Smooth muscle cell (in vitro differentiated cells): ENCODE measurements around the gene CD80. TPM values are rescaled to one million over a fixed set of nuclear protein-coding genes. Genes with fewer than 3 reads are reported as not detected.

Source experiments
- DNase-seq: peaks from one replicate; lab custom pipeline; 2025; ENCODE audit not compliant: unreplicated experiment; lab: John Stamatoyannopoulos, UW
- H2AFZ ChIP-seq: fragments of 200-600 bp; sonication (generic); 2 replicates; pipeline ENCODE4 v1.6.0; 2016; ENCODE audit warnings: antibody characterized with exemption, low read depth, mild to moderate bottlenecking
- H3F3A ChIP-seq: fragments of 200-600 bp; sonication (generic); 2 replicates; pipeline ENCODE4 v1.6.0; 2017; ENCODE audit warnings: antibody characterized with exemption, low read depth
- H3K27ac ChIP-seq: fragments of 200-600 bp; sonication (generic); 2 replicates; pipeline ENCODE4 v1.5.1; 2016; ENCODE audit warnings: low read depth, mild to moderate bottlenecking
- H3K27me3 ChIP-seq: fragments of 200-600 bp; sonication (generic); 2 replicates; pipeline ENCODE4 v1.6.1; 2016; ENCODE audit warnings: low read depth, mild to moderate bottlenecking
- H3K36me3 ChIP-seq: fragments of 200-600 bp; sonication (generic); 2 replicates; pipeline ENCODE4 v1.5.1; 2016; ENCODE audit warnings: low read depth
- H3K4me1 ChIP-seq: fragments of 200-600 bp; sonication (generic); 2 replicates; pipeline ENCODE4 v1.5.1; 2016; ENCODE audit warnings: low read depth
- H3K4me2 ChIP-seq: fragments of 200-600 bp; sonication (generic); 2 replicates; pipeline ENCODE4 v1.6.0; 2016; ENCODE audit warnings: mild to moderate bottlenecking
- H3K4me3 ChIP-seq: fragments of 200-600 bp; sonication (generic); 2 replicates; pipeline ENCODE4 v1.5.1; 2016; ENCODE audit warnings: mild to moderate bottlenecking
- H3K79me2 ChIP-seq: fragments of 200-600 bp; sonication (generic); 2 replicates; pipeline ENCODE4 v1.6.0; 2016; ENCODE audit warnings: low read depth, mild to moderate bottlenecking
- H3K9ac ChIP-seq: fragments of 200-600 bp; sonication (generic); 2 replicates; pipeline ENCODE4 v1.6.0; 2016; ENCODE audit warnings: low read depth
- H3K9me3 ChIP-seq: fragments of 200-600 bp; sonication (generic); replicated peaks from 2 replicates; pipeline ENCODE4 v1.5.1; 2016; ENCODE audit warnings: low read depth
- H4K20me1 ChIP-seq: fragments of 200-600 bp; sonication (generic); 2 replicates; pipeline ENCODE4 v1.6.0; 2016; ENCODE audit warnings: low read depth
- WGBS: methylation state at CpG from one replicate; pipeline ENCODE4 v1.1.7; 2016; ENCODE audit warnings: low lambda C conversion rate; 5-methylcytosine and 5-hydroxymethylcytosine counted together
- polyA plus RNA-seq: library from polyadenylated mRNA; unstranded; fragments of >200 nt; fragmentation: Nextera tagmentation; extraction: Ambion mirVana; gene quantifications from 2 replicates; pipeline ENCODE4 v1.2.1, GENCODE V29; 2016
- total RNA-seq: library from RNA; depleted of rRNA; stranded (reverse); fragments of >200 nt; gene quantifications from 2 replicates; pipeline ENCODE4 v1.2.3, GENCODE V29; 2014
- TF ChIP-seq, protein P1 (sequence below): fragments of 200-600 bp; sonication (generic); IDR thresholded peaks from 2 replicates; pipeline ENCODE4 v1.5.1; 2017; ENCODE audit warnings: borderline replicate concordance, mild to moderate bottlenecking, antibody characterized with exemption; ENCODE audit not compliant: insufficient read depth, poor library complexity, severe bottlenecking

CD80 gene
- total and polyA plus RNA-seq, 2 experiments from 2014 or later, result not detected

DNA sequence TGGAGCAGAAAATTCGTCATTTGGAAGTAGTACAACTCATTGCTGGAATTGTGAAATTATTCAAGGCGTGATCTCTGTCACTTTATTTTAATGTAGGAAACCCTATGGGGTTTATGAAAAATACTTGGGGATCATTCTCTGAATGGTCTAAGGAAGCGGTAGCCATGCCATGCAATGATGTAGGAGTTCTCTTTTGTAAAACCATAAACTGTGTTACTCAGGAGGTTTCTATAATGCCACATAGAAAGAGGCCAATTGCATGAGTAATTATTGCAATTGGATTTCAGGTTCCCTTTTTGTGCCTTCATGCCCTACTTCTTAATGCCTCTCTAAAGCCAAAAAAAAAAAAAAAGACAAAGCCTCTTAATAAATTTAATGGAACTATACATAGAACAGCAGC lies 66.6 kb downstream of the CD80 start:
- no peaks in the 10 kb centered on the region for H3K9me3 ChIP-seq
- H3K4me2 ChIP-seq, result no peak overlapping the region
- H3K9ac ChIP-seq, result no peak overlapping the region
- 92% methylated on average over 3 of the region's 3 CpGs for WGBS
- H3F3A ChIP-seq, result peaks cover 4% of the 10 kb centered on the region
- DNase-seq, result no peak
- no peaks in the 10 kb centered on the region for H4K20me1 ChIP-seq
- H2AFZ ChIP-seq, result no peak overlapping the region
- H3K4me1 ChIP-seq, result peaks cover 5% of the 10 kb centered on the region
- H3K27me3 ChIP-seq, result no peaks in the 10 kb centered on the region
- H3K4me3 ChIP-seq, result no peak overlapping the region
- H3K79me2 ChIP-seq, result no peaks in the 10 kb centered on the region
- no peaks in the 10 kb centered on the region for H3K36me3 ChIP-seq
- H3K27ac ChIP-seq, result no peak overlapping the region
- TF ChIP-seq, protein P1, sequence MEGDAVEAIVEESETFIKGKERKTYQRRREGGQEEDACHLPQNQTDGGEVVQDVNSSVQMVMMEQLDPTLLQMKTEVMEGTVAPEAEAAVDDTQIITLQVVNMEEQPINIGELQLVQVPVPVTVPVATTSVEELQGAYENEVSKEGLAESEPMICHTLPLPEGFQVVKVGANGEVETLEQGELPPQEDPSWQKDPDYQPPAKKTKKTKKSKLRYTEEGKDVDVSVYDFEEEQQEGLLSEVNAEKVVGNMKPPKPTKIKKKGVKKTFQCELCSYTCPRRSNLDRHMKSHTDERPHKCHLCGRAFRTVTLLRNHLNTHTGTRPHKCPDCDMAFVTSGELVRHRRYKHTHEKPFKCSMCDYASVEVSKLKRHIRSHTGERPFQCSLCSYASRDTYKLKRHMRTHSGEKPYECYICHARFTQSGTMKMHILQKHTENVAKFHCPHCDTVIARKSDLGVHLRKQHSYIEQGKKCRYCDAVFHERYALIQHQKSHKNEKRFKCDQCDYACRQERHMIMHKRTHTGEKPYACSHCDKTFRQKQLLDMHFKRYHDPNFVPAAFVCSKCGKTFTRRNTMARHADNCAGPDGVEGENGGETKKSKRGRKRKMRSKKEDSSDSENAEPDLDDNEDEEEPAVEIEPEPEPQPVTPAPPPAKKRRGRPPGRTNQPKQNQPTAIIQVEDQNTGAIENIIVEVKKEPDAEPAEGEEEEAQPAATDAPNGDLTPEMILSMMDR, result no peak

GRCh38 chr3:119492128-119492527 lies 67.3 kb downstream of the CD80 start:
- Histone ChIP-seq H3K4me1 (no peaks in the 10 kb centered on the region), H4K20me1 (no peaks in the 10 kb centered on the region), H3K9me3 (no peaks in the 10 kb centered on the region), H3K27me3 (no peaks in the 10 kb centered on the region), H3K4me2 (no peak overlapping the region), H3K4me3 (no peak overlapping the region), H3K79me2 (no peaks in the 10 kb centered on the region), H3K27ac (no peak overlapping the region), H3K9ac (no peak overlapping the region), H2AFZ (no peak overlapping the region), H3K36me3 (no peaks in the 10 kb centered on the region), H3F3A (peaks cover 4% of the 10 kb centered on the region)
- TF ChIP-seq, protein P1, result no peak
- WGBS, result 97% methylated on average over 2 of the region's 2 CpGs
- DNase-seq, result no peak

GRCh38 chr3:119490153-119490552 lies 69.3 kb downstream of the CD80 start:
- Histone ChIP-seq H3K9me3 (no peaks in the 10 kb centered on the region), H4K20me1 (no peaks in the 10 kb centered on the region), H3K4me2 (no peak overlapping the region), H3K27me3 (no peaks in the 10 kb centered on the region), H2AFZ (no peak overlapping the region), H3K4me1 (no peaks in the 10 kb centered on the region), H3K36me3 (no peaks in the 10 kb centered on the region), H3K4me3 (no peak overlapping the region), H3K79me2 (no peaks in the 10 kb centered on the region), H3K9ac (no peak overlapping the region), H3F3A (peaks cover 4% of the 10 kb centered on the region), H3K27ac (no peak overlapping the region)
- no peak for DNase-seq
- WGBS, result 91% methylated on average over 2 of the region's 2 CpGs
- TF ChIP-seq, protein P1, result no peak

GRCh38 chr3:119485563-119485962 lies 73.9 kb downstream of the CD80 start:
- no peaks in the 10 kb centered on the region for H4K20me1 ChIP-seq
- no peak overlapping the region for H3K4me3 ChIP-seq
- no peaks in the 10 kb centered on the region for H3F3A ChIP-seq
- no peak overlapping the region for H3K9ac ChIP-seq
- TF ChIP-seq, protein P1, result no peak
- H3K27ac ChIP-seq, result no peak overlapping the region
- H2AFZ ChIP-seq, result no peak overlapping the region
- 94% methylated on average over 2 of the region's 2 CpGs for WGBS
- H3K36me3 ChIP-seq, result no peaks in the 10 kb centered on the region
- H3K4me2 ChIP-seq, result no peak overlapping the region
- DNase-seq, result no peak
- H3K4me1 ChIP-seq, result no peaks in the 10 kb centered on the region
- H3K27me3 ChIP-seq, result no peaks in the 10 kb centered on the region
- H3K9me3 ChIP-seq, result no peaks in the 10 kb centered on the region
- no peaks in the 10 kb centered on the region for H3K79me2 ChIP-seq
